GM21367 (cell line): ENCODE measurements around the gene MLX.
A peak's percentile ranks its signal among the peaks of the same experiment; 100 is the strongest.
"Not testable (repeated sequence)": the region's sequence is repeated elsewhere in the genome, so short reads cannot be mapped to it uniquely, and the experiment has no call there.

ENCODE experiments used
- ATAC-seq: cut with Tn5 transposase; IDR thresholded peaks from one replicate; pipeline ENCODE4 v1.9.1; 2021; ENCODE audit not compliant: unreplicated experiment

MLX gene

GRCh38 chr17:42536372-42537155 is 30.3 kb upstream of the MLX start:
- peak; percentile 41 for ATAC-seq

- ATAC-seq = no peak
These were observed 29.6 kb upstream of the MLX start for GRCh38 chr17:42537156-42537805.

DNA sequence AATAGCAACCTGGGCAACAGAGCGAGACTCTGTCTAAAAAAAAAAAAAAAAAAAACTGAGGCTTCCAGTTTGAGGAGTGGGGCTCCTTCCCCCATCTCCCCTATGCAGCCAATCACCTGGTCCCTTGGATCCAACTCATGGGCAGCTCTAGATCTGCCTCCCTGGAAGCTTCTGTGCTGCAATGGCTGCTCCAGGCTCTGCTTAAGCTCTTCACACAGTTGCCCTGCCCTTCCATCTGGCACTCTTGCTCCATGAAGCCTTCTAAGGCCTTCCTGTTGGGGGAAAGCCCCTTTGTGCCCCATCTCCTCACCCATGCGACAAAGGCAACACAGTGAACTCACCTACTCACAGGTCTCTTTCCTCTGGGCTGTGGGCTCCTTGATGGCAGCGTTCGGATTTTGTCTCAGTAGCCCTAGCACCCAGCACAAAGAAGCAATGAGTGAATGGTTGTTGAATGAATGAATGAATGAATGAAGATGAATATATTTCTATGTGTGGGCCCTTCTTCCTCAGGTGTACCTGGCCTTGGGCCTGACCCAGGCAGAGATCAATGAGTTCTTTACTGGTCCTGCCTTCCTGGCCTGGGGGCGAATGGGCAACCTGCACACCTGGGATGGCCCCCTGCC is 29.0 kb upstream of the MLX start:
- no peak for ATAC-seq

DNA sequence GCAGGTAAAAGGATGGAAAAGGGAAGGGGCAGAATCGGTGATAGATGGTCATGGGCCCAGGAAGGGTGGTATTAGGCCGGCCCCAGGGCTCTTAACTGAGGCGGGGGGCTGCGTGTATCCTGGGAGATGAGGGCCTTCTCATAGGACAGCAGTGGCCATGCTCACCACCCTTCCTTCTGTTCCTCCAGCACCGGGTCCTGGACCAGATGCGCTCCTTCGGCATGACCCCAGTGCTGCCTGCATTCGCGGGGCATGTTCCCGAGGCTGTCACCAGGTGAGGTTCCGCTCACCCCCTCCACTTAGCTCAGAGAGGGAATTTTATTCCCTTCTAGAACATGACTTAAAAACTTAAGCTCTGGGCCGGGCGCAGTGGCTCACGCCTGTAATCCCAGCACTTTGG is 28.4 kb upstream of the MLX start:
- no peak for ATAC-seq

- not testable (repeated sequence) for ATAC-seq
These were observed 26.3 kb upstream of the MLX start for GRCh38 chr17:42540558-42540957.

- no peak for ATAC-seq
These were observed 25.7 kb upstream of the MLX start for GRCh38 chr17:42541041-42541833.

- no peak for ATAC-seq
These were observed 23.5 kb upstream of the MLX start for GRCh38 chr17:42543190-42544079.

- no peak for ATAC-seq
These were observed 22.0 kb upstream of the MLX start for GRCh38 chr17:42544874-42545283.

GRCh38 chr17:42545755-42546505 is 21.0 kb upstream of the MLX start:
- ATAC-seq = not testable (repeated sequence)

DNA sequence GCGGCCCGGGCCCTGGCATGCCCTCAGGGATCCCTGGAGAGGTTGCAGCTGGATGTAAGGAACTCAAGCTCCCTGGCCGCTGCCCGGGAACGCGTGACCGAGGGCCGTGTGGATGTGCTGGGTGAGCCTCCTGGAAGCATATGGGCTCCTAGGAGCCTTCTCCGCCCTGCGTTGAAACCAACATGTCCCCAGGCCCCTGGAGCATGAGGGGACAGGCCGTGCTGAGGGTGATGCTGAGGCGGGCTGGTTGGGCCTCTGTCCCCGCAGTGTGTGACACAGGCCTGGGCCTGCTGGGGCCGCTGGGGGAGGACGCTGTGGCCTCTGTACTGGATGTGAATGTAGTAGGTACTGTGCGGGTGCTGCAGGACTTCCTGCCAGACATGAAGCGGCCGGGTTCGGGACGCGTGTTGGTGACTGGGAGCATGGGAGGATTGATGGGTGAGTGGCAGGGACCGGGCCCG is 19.9 kb upstream of the MLX start:
- no peak for ATAC-seq

DNA sequence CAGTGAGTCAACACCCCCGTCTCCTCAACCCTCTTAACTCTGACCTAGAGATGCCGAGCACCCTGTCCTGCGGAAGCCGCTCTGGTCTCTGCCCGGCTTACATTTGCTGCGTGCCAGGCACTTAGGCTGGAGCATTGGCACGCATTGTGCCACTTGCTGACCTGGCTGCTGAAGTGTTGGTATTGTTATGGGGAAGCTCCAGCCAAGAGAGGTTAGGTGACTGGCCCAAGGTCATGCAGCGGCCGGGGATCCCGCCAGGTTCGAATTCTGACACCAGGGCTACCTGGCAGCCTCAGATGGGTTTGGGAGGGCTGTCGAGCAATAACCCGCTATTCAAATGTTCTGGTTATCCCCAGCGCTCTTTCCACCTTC is 19.2 kb upstream of the MLX start:
- no peak for ATAC-seq

- no peak for ATAC-seq
These were observed 18.6 kb upstream of the MLX start for GRCh38 chr17:42548070-42548837.

GRCh38 chr17:42548993-42549755 is 17.7 kb upstream of the MLX start:
- no peak for ATAC-seq

- not testable (repeated sequence) for ATAC-seq
These were observed 14.2 kb upstream of the MLX start, which contains the start of gene HSD17B1 for GRCh38 chr17:42552736-42553135. Gene HSD17B1 (plus strand): TSS chr17:42552923. CDS start chr17:42552934, 11 bp downstream.

- ATAC-seq = no peak
These were observed 13.6 kb upstream of the MLX start for GRCh38 chr17:42553161-42553818.

- ATAC-seq = no peak
These were observed 13.0 kb upstream of the MLX start for GRCh38 chr17:42553866-42554249.
